ENCODE data around the gene SP3.
"Not testable (repeated sequence)": the region's sequence is repeated elsewhere in the genome, so short reads cannot be mapped to it uniquely, and the experiment has no call there.

Gene SP3

DNA sequence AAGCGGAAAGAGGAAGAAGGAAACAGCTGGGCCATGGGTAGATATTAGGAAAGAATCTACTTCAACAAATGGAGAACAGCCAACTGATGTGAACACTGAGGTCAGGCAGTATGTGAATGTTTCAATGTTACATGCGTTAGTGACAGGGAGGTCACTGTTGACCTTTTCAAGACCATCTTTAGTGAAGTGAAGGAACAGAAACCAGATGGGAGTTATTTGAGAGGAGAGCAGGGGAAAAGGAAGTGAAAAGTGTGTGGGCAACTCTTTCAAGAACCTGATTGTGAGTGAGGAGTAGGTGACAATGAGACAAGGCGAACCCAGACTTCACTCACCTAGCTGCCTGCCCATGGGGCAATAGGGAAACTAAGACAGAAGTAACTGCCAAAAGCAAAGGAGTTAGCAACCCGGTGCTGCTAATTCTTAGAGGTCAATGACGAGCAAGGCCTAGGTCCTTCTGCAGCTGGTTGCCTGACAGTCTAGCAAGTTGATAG, 67.0 kb downstream of the SP3 start:
- TF ChIP-seq, protein P1, sequence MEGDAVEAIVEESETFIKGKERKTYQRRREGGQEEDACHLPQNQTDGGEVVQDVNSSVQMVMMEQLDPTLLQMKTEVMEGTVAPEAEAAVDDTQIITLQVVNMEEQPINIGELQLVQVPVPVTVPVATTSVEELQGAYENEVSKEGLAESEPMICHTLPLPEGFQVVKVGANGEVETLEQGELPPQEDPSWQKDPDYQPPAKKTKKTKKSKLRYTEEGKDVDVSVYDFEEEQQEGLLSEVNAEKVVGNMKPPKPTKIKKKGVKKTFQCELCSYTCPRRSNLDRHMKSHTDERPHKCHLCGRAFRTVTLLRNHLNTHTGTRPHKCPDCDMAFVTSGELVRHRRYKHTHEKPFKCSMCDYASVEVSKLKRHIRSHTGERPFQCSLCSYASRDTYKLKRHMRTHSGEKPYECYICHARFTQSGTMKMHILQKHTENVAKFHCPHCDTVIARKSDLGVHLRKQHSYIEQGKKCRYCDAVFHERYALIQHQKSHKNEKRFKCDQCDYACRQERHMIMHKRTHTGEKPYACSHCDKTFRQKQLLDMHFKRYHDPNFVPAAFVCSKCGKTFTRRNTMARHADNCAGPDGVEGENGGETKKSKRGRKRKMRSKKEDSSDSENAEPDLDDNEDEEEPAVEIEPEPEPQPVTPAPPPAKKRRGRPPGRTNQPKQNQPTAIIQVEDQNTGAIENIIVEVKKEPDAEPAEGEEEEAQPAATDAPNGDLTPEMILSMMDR (IDR thresholded peaks at IDR 0.05), result no peak
- no peak for TF ChIP-seq ZFX (IDR thresholded peaks at IDR 0.05; ENCODE audit: borderline replicate concordance)
- no peak overlapping the region for H3K27ac ChIP-seq

DNA sequence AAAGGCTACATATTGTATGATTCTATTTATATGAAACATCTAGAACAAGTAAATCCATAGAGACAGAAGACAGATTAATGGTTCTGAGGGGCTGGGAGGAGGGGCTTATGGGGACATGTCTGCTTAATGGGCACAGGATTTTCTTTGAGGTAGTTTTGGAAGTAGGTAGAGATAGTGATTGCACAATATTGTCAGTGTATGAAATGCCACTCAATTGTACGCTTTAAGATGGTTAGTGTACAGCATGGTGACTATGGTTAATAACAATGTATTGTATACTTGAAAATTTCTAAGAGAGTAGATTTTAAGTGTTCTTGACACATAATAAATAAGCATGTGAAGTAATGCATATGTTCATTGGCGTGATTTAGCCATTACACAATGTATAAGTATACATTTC, 68.4 kb downstream of the SP3 start:
- no peak overlapping the region for H3K27ac ChIP-seq
- TF ChIP-seq, protein P1 (IDR thresholded peaks at IDR 0.05), result no peak
- no peak for TF ChIP-seq ZFX (IDR thresholded peaks at IDR 0.05; ENCODE audit: borderline replicate concordance)

DNA sequence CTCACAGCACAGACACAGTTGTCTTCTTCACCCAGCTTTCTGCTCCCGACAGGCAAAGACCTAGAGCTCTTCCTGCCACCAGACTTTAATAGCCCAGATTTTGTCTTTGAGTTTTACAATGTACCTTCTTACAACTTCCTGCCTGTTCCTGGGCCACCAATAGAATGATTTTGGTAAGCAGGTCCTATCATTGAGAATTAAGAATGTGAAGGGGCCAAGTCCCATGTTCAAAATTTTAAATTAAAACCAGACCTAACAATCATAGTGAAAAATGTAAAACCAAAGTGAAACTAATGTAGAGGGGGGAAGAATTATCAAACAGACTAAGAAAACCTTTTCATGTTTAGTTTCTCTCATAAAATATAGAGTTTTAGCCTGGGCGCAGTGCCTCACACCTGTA, 72.8 kb downstream of the SP3 start:
- TF ChIP-seq ZFX (IDR thresholded peaks at IDR 0.05; ENCODE audit: borderline replicate concordance), result no peak
- TF ChIP-seq, protein P1 (IDR thresholded peaks at IDR 0.05), result no peak
- no peak overlapping the region for H3K27ac ChIP-seq

DNA sequence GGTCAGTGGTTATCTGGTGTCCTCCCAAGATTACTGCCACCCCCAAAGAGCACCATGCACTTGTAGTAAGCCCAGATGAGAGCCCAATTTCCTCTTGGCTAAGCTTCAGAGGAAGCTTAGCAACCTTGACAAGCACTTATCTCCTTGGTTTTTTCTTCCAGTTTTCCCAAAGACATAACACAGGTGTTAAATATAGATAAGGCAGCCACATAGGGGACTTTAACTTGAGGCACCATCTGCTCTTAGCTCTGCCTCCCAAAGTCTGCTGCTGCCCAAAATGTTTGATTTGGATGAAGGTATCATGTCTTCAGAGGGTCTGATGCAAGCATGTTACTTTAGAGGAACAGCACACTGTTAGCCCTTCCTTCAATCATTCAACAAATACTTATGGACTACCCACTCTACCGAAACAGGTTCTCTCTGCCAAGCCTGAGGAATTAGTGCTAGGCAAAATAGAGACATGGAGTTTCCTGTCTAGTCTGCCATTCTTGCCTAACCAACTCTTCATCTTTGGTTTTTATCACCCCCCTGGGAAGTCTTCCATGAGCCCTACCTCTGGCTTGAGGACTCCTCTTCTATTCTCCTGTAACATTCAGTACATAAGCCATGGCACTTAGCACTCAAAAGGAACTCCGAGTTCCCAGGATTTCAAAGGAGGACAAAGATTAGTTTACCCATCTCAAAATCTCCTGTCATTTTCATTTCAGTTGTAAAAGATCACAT, 73.7 kb downstream of the SP3 start:
- H3K27ac ChIP-seq, result no peak overlapping the region
- TF ChIP-seq ZFX (IDR thresholded peaks at IDR 0.05; ENCODE audit: borderline replicate concordance), result no peak
- TF ChIP-seq, protein P1 (IDR thresholded peaks at IDR 0.05), result no peak

DNA sequence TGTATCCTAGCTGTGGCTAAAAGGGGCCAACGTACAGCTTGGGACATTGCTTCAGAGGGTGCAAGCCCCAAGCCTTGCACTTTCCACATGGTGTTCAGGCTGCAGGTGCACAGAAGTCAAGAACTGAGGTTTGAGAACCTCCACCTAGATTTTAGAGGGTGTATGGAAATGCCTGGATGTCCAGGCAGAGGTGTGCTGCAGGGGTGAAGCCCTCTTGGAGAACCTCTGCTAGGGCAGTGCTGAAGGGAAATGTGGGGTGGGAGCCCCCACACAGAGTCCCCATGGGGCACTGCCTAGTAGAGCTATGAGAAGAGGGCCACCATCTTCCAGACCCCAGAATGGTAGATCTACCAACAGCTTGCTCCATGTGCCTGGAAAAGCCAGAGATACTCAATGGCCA, 75.7 kb downstream of the SP3 start:
- H3K27ac ChIP-seq, result not testable (repeated sequence)

DNA sequence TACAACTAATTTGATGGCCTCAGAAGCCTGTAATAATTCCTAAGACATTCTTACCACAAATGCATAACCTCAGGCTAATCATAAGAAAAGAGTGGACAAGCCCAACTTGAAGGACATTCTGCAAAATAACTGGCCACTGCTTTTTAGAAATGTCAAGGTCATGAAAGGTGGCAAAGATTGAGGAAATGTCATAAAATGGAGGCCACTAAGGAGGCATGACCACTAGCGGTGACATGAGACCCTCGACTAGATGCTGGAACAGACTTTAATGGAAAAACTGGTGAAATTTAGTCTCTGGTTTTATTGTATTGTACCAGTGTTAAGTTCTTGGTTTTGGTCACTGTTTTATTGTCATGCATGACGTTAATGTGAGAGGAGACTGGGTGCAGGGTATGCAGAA, 78.6 kb downstream of the SP3 start:
- TF ChIP-seq ZFX (IDR thresholded peaks at IDR 0.05; ENCODE audit: borderline replicate concordance), result no peak
- TF ChIP-seq, protein P1 (IDR thresholded peaks at IDR 0.05), result no peak
- H3K27ac ChIP-seq, result no peak overlapping the region

DNA sequence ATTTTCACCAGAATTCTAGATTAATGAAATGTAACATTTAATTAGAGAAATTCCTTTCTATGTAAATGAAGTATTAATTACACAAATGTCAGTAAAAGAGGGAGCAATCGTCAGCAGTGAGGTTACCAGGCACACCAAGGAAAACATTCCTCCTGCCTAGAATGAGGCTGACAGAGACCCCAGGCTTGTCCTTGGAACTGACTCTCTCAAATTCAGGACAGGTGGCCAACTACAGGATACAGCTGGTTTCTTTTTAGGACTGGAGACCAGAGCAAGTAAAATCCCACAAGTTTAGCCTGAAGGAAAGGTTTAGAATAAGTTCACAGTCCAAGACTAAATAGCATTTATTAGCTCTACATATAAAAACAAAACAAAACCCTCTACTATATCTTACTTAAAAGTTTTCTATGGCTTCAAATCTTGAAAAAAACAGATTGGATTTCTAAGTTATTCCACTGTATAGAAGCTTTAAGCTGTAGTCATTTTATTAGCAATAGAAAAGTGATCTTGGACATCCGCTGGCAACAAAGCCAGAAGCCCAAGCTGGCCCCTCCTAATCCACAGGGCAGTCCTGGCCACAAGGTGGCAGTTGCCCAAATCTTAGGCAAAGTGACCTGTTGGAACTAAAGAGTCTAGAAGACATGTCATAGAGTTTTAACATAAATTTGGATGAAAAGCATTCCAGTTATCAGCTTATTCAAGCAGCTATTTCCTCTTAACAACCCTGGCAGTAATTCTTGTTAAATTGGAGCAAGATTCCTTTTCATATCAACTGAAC, 81.0 kb downstream of the SP3 start:
- H3K27ac ChIP-seq, result no peak overlapping the region
- TF ChIP-seq, protein P1 (IDR thresholded peaks at IDR 0.05), result peak; percentile 57
- no peak for TF ChIP-seq ZFX (IDR thresholded peaks at IDR 0.05; ENCODE audit: borderline replicate concordance)

Measured in 22Rv1 (cell line).